ENCODE measurements around the gene THG1L. TPM values are rescaled to one million over a fixed set of nuclear protein-coding genes. Genes with fewer than 3 reads are reported as not detected.
A peak's percentile ranks its signal among the peaks of the same experiment; 100 is the strongest.
"Not testable (repeated sequence)": the region's sequence is repeated elsewhere in the genome, so short reads cannot be mapped to it uniquely, and the experiment has no call there.

Gene THG1L
- total RNA-seq, 2 donors from 2014 or later: 14.1 to 16.9 TPM

DNA sequence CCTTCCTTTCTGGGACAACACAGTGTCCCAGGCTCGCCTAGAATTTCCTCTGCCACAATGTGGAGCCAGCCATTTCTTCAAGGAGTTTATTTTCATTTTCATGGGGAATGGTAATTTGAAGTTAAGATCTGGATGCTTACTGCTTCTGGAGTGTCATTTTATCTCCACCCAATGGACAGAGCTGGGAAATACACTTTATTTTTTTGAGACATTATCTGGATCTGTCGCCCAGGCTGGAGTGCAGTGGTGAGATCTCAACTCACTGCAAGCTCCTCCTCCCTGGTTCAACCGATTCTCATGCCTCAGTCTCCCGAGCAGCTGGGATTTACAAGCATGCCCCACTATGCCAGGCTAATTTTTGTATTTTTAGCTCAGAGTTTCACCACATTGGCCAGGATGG is 12.7 kb upstream of the THG1L start:
- Histone ChIP-seq H3K9me3 (no peaks in the 10 kb centered on the region), H3K4me1 (replicated peaks) (no peaks in the 10 kb centered on the region), H3K36me3 (no peaks in the 10 kb centered on the region), H3K27ac (no peak overlapping the region), H3K27me3 (replicated peaks; ENCODE audit: insufficient read depth) (no peaks in the 10 kb centered on the region), H3K4me3 (no peak overlapping the region)
- TF ChIP-seq POLR2AphosphoS5 (IDR thresholded peaks at IDR 0.05) (no peak), POLR2A (IDR thresholded peaks at IDR 0.05) (no peak)
- TF ChIP-seq, protein P1, sequence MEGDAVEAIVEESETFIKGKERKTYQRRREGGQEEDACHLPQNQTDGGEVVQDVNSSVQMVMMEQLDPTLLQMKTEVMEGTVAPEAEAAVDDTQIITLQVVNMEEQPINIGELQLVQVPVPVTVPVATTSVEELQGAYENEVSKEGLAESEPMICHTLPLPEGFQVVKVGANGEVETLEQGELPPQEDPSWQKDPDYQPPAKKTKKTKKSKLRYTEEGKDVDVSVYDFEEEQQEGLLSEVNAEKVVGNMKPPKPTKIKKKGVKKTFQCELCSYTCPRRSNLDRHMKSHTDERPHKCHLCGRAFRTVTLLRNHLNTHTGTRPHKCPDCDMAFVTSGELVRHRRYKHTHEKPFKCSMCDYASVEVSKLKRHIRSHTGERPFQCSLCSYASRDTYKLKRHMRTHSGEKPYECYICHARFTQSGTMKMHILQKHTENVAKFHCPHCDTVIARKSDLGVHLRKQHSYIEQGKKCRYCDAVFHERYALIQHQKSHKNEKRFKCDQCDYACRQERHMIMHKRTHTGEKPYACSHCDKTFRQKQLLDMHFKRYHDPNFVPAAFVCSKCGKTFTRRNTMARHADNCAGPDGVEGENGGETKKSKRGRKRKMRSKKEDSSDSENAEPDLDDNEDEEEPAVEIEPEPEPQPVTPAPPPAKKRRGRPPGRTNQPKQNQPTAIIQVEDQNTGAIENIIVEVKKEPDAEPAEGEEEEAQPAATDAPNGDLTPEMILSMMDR (IDR thresholded peaks at IDR 0.05): peak in 3 of 4 experiments; percentile 35 to 61 (median 60)
- intact Hi-C loops (cut with DNase I): loop anchor here (2.0 to 5.0 kb wide), 3 partner anchors 286 to 391 kb away; no protein-coding TSS in a partner anchor
- no peak for DNase-seq (ENCODE audit: low spot score)
- 4% methylated on average over 4 of the region's 4 CpGs for WGBS

DNA sequence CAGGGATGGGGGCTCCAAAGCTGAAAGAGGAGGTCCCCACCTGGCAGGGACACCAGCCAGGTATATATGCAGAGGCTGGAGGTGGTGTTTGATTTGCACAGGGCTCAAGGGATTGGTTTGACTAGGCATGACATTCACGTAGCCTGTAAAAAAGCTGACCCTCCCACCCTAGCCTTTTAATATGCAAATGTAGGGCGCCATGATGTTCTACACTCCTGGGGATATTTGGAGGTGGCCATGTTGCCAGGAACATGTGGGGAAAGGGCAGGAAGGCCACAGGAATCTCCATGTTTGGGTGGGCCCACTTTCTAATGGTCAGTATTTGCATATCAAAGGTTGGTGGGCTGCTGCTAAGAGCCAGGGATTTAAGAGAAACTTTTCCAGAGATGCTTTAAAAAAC is 12.0 kb upstream of the THG1L start:
- no peaks in the 10 kb centered on the region for H3K4me1 ChIP-seq (replicated peaks)
- H3K27ac ChIP-seq: no peak overlapping the region
- H3K9me3 ChIP-seq: no peaks in the 10 kb centered on the region
- WGBS: 94% methylated on average over 2 of the region's 2 CpGs
- intact Hi-C loops (cut with DNase I): loop anchor here (2.0 to 5.0 kb wide), 3 partner anchors 286 to 392 kb away; no protein-coding TSS in a partner anchor
- H3K27me3 ChIP-seq (replicated peaks; ENCODE audit: insufficient read depth): no peaks in the 10 kb centered on the region
- H3K36me3 ChIP-seq: no peaks in the 10 kb centered on the region
- no peak for DNase-seq (ENCODE audit: low spot score)
- TF ChIP-seq, protein P1 (IDR thresholded peaks at IDR 0.05): no peak
- no peak for TF ChIP-seq POLR2A (IDR thresholded peaks at IDR 0.05)
- no peak for TF ChIP-seq POLR2AphosphoS5 (IDR thresholded peaks at IDR 0.05)
- H3K4me3 ChIP-seq: no peak overlapping the region

DNA sequence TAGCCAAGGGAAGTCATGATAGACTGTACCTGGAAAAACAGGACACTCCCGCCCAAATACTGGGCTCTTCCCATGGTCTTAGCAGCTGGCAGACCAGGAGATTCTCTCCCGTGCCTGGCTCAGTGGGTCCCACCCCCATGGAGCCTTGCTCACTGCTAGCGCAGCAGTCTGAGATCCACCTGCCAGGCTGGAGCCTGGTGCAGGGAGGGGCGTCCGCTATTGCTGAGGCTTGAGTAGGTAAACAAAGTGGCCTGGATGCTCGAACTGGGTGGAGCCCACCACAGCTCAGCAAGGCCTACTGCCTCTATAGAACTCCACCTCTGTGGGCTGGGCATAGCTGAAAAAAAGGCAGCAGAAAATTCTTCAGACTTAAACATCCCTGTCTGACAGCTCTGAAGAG is 10.1 kb upstream of the THG1L start:
- no peak for DNase-seq (ENCODE audit: low spot score)

DNA sequence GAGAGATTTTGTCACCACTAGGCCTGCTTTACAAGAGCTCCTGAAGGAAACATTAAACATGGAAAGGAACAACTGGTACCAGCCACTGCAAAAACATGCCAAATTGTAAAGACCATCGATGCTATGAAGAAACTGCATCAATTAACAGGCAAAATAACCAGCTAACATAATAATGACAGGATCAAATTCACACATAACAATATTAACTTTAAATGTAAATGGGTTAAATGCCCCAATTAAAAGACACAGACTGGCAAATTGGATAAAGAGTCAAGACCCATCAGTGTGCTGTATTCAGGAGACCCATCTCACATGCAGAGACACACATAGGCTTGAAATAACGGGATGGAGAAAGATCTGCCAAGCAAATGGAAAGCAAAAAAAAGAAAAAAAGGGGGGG is 8.3 kb upstream of the THG1L start:
- H3K9me3 ChIP-seq; H3K36me3 ChIP-seq; H3K27me3 ChIP-seq (replicated peaks; ENCODE audit: insufficient read depth); H3K4me1 ChIP-seq (replicated peaks); H3K4me3 ChIP-seq; DNase-seq (ENCODE audit: low spot score); intact Hi-C loops (cut with DNase I); H3K27ac ChIP-seq: not testable (repeated sequence)
- WGBS: 79% methylated on average over 2 of the region's 2 CpGs

More for the DNA sequence above, 10.1 kb upstream of the THG1L start:
- Histone ChIP-seq H3K36me3 (no peaks in the 10 kb centered on the region), H3K27ac (no peak overlapping the region), H3K9me3 (no peaks in the 10 kb centered on the region), H3K27me3 (replicated peaks; ENCODE audit: insufficient read depth) (no peaks in the 10 kb centered on the region), H3K4me3 (no peak overlapping the region), H3K4me1 (replicated peaks) (no peaks in the 10 kb centered on the region)
- 53% methylated on average over 6 of the region's 6 CpGs for WGBS
- no peak for TF ChIP-seq POLR2A (IDR thresholded peaks at IDR 0.05)
- no peak for TF ChIP-seq POLR2AphosphoS5 (IDR thresholded peaks at IDR 0.05)
- TF ChIP-seq, protein P1 (IDR thresholded peaks at IDR 0.05): no peak
- intact Hi-C loops (cut with DNase I): no loop called here

DNA sequence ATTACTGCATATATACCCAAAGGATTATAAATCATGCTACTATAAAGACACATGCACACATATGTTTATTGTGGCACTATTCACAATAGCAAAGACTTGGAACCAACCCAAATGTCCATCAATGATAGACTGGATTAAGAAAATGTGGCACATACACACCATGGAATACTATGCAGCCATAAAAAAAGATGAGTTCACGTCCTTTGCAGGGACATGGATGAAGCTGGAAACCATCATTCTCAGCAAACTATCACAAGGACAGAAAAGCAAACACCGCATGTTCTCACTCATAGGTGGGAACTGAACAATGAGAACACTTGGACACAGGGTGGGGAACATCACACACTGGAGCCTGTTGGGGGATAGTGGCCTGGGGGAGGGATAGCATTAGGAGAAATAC is 4.6 kb upstream of the THG1L start:
- H3K9me3 ChIP-seq; H3K4me3 ChIP-seq; intact Hi-C loops (cut with DNase I): not testable (repeated sequence)

DNA sequence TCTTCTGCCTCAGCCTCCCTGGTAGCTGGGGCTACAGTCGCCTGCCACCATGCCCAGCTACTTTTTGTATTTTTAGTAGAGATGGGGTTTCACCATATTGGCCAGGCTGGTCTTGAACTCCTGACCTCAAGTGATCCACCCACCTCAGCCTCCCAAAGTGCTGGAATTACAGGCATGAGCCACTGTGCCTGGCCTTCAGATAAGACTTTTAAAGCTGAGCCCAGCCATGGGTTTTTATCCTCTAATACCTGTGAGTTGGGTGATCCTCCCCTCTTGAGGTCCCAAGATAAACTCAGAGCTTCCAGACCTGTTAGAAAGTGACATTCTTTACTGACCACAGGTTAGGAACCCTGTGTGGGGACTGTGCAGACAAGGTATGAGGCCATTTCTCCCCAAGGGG is 3.4 kb upstream of the THG1L start:
- DNase-seq (ENCODE audit: low spot score); H3K9me3 ChIP-seq; intact Hi-C loops (cut with DNase I); H3K27ac ChIP-seq; H3K4me3 ChIP-seq; H3K4me1 ChIP-seq (replicated peaks); H3K36me3 ChIP-seq; H3K27me3 ChIP-seq (replicated peaks; ENCODE audit: insufficient read depth): not testable (repeated sequence)
- WGBS: 100% methylated on average over 1 of the region's 1 CpG

More for the DNA sequence above, 4.6 kb upstream of the THG1L start:
- not testable (repeated sequence) for H3K27ac ChIP-seq; H3K4me1 ChIP-seq (replicated peaks); H3K27me3 ChIP-seq (replicated peaks; ENCODE audit: insufficient read depth); H3K36me3 ChIP-seq; DNase-seq (ENCODE audit: low spot score)
- WGBS: 80% methylated on average over 2 of the region's 2 CpGs
